CD4-positive, alpha-beta T cell (primary cell): Measurements from ENCODE around the gene VPS39. TPM values are rescaled to one million over a fixed set of nuclear protein-coding genes. Genes with fewer than 3 reads are reported as not detected.

ENCODE experiments used
- ATAC-seq: fragments of 200-7000 bp; cut with Tn5 transposase; one replicate; pipeline ENCODE4 v1.10.0; 2022; ENCODE audit warnings: mild to moderate bottlenecking; ENCODE audit not compliant: poor library complexity
- CTCF ChIA-PET: fragments of 350-600 bp; sonication (Branson Sonifier 250); formaldehyde crosslinking; loops from one replicate; lab custom pipeline; 2021; ENCODE audit warnings: antibody characterized with exemption, inconsistent platforms; lab: Charles Lee
- POLR2A ChIA-PET: fragments of 350-600 bp; sonication (Branson Sonifier 250); formaldehyde crosslinking; loops from one replicate; lab custom pipeline; 2021; ENCODE audit warnings: antibody characterized with exemption, inconsistent platforms; lab: Charles Lee
- DNase-seq, 14 experiments: peaks; one replicate each; pipeline ENCODE4 v3.0.0-alpha.2; 2013 to 2020; ENCODE audit warnings: mixed read lengths in 2 of 14
- H3K27ac ChIP-seq, 2 donors: one replicate each; pipeline versions ENCODE4 v1.5.1 to v1.7.0; 2013; ENCODE audit warnings: low read length in 2 of 2, low read depth in 1 of 2, mild to moderate bottlenecking in 1 of 2
- H3K27me3 ChIP-seq, 2 experiments: 1 replicate in 1 of 2; 2 replicates in 1 of 2; pipeline versions ENCODE4 v1.6.1 to v1.7.0; 2013; ENCODE audit warnings: low read length in 2 of 2, control low read depth in 1 of 2, mild to moderate bottlenecking in 1 of 2, moderate library complexity in 1 of 2; ENCODE audit not compliant: insufficient read depth in 2 of 2, control insufficient read depth in 1 of 2
- H3K36me3 ChIP-seq: one replicate; pipeline ENCODE4 v1.6.1; 2013; ENCODE audit warnings: low read length, control low read depth; ENCODE audit not compliant: insufficient read depth
- H3K4me1 ChIP-seq: one replicate; pipeline ENCODE4 v1.6.1; 2013; ENCODE audit warnings: low read length, control low read depth; ENCODE audit not compliant: insufficient read depth
- H3K4me3 ChIP-seq: one replicate; pipeline ENCODE4 v1.5.1; 2013; ENCODE audit warnings: mild to moderate bottlenecking, low read length, moderate library complexity
- H3K9me3 ChIP-seq, 2 experiments: 1 replicate in 1 of 2; 2 replicates in 1 of 2; pipeline versions ENCODE4 v1.6.1 to v1.7.0; 2013; ENCODE audit warnings: low read length in 2 of 2, mild to moderate bottlenecking in 2 of 2, control low read depth in 1 of 2, moderate library complexity in 1 of 2; ENCODE audit not compliant: control insufficient read depth in 1 of 2, insufficient read depth in 1 of 2
- H3K27ac Mint-ChIP-seq: one replicate; pipeline ENCODE4 v1.8.0; 2020; ENCODE audit warnings: mixed read lengths
- H3K27me3 Mint-ChIP-seq: one replicate; pipeline ENCODE4 v1.8.0; 2021; ENCODE audit warnings: mixed read lengths
- H3K36me3 Mint-ChIP-seq: one replicate; pipeline ENCODE4 v1.8.0; 2021; ENCODE audit warnings: low read depth, mixed read lengths
- H3K4me1 Mint-ChIP-seq: one replicate; pipeline ENCODE4 v1.8.0; 2021; ENCODE audit warnings: low read depth, mixed read lengths
- H3K4me3 Mint-ChIP-seq: one replicate; pipeline ENCODE4 v1.8.0; 2020; ENCODE audit warnings: mild to moderate bottlenecking, mixed read lengths
- H3K9me3 Mint-ChIP-seq: one replicate; pipeline ENCODE4 v1.8.0; 2020; ENCODE audit warnings: mixed read lengths
- intact Hi-C, 2 experiments: fragments of 100-400 bp; cut with DNase I in 1 of 2; cut with micrococcal nuclease in 1 of 2; formaldehyde crosslinking; loops; one replicate each; pipeline versions ENCODE4 v1.15.1 to v1.9.0; 2023 to 2025; cut with DNase I, micrococcal nuclease
- total RNA-seq, 174 experiments: library from RNA in 2 of 174; stranded (reverse) in 2 of 174; gene quantifications; one replicate each; pipeline ENCODE4 v1.2.3 and lab custom pipeline; 2021 to 2026
- TF ChIP-seq, protein P1 (sequence below): fragments of 200-600 bp; IDR thresholded peaks from one replicate; pipeline ENCODE4 v1.8.0; 2022; ENCODE audit warnings: antibody characterized with exemption, mild to moderate bottlenecking

VPS39 gene
- total RNA-seq, 2 experiments from 2014 or later: 73.4 to 82.5 TPM

DNA sequence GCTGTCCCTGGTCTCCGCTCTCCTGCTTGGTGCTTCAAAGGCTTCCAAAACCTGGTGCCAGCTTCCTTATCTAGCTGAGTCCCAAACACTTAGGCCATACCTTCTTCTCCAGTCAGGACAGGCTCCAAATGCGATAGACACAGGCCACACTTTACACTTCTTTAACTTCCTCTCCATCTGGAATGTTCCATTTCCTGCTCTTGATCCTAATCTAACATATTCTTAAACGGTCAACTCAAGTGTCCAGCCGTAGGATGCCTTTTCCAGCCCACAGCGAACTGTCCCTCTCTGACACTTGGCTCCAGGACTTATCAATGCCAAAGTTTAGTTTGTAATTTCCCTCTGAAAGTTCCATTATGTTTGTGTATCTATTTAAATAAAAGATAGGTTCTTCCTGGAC lies 32.4 kb downstream of the VPS39 start:
- H3K27ac ChIP-seq: no peak overlapping the region
- H3K4me1 ChIP-seq: peaks cover 3% of the 10 kb centered on the region
- no peak for ATAC-seq
- H3K9me3 Mint-ChIP-seq: no peaks in the 10 kb centered on the region
- H3K9me3 ChIP-seq: no peaks in the 10 kb centered on the region
- peaks cover 97% of the 10 kb centered on the region for H3K36me3 Mint-ChIP-seq
- H3K27me3 ChIP-seq: no peaks in the 10 kb centered on the region
- H3K4me3 Mint-ChIP-seq: no peak overlapping the region
- no peaks in the 10 kb centered on the region for H3K27me3 Mint-ChIP-seq
- H3K4me3 ChIP-seq: no peak overlapping the region
- intact Hi-C loops: no loop called here
- peaks cover 9% of the 10 kb centered on the region for H3K4me1 Mint-ChIP-seq
- peaks cover 85% of the 10 kb centered on the region for H3K36me3 ChIP-seq
- TF ChIP-seq, protein P1, sequence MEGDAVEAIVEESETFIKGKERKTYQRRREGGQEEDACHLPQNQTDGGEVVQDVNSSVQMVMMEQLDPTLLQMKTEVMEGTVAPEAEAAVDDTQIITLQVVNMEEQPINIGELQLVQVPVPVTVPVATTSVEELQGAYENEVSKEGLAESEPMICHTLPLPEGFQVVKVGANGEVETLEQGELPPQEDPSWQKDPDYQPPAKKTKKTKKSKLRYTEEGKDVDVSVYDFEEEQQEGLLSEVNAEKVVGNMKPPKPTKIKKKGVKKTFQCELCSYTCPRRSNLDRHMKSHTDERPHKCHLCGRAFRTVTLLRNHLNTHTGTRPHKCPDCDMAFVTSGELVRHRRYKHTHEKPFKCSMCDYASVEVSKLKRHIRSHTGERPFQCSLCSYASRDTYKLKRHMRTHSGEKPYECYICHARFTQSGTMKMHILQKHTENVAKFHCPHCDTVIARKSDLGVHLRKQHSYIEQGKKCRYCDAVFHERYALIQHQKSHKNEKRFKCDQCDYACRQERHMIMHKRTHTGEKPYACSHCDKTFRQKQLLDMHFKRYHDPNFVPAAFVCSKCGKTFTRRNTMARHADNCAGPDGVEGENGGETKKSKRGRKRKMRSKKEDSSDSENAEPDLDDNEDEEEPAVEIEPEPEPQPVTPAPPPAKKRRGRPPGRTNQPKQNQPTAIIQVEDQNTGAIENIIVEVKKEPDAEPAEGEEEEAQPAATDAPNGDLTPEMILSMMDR: no peak
- DNase-seq: no peak
- CTCF ChIA-PET: no interaction called here
- POLR2A ChIA-PET: no interaction called here
- no peak overlapping the region for H3K27ac Mint-ChIP-seq

DNA sequence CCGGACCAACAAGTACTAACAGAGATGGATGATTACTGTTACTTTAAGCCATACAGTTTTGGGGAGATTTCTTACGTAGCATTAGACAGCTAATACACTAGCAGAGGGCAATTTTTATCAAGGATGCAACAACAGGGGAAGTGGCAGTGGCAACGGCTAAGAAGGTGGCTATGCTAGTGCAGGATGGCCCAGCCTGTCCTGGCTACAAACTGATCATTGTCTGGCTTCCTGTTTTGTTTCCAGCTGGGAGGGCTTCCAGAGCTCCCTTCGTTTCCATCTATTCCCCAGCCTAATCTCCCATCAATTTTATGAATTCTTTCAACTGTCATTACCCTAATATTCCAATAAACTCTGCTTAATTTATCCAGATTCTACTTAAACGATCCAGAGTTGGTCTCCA lies 35.6 kb downstream of the VPS39 start:
- H3K27ac Mint-ChIP-seq: peak overlapping the region; percentile 28
- no peaks in the 10 kb centered on the region for H3K27me3 ChIP-seq

DNA sequence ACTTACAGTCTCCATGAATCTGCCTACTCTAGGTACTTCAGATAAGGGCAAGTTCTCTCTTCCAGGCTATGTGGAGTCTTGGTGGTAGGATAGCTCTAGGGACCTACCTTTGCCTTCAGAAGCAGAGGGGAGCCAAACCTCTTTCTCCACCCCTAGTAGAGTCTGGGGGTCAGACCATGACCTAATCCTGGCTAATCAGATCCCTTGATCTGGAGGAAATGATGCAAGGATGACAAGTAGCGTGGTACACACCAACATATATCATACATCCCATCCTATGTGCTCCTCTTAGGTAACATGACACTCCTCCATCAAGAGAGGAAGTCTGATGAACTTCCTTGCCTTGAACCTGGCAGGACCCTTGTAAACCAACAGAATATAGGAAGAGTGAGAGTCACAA lies 36.3 kb downstream of the VPS39 start:
- no peak overlapping the region for H3K4me3 Mint-ChIP-seq
- H3K27ac ChIP-seq: no peak overlapping the region
- no peaks in the 10 kb centered on the region for H3K27me3 ChIP-seq
- DNase-seq (no peak), ATAC-seq (no peak)
- H3K36me3 ChIP-seq: peaks cover 85% of the 10 kb centered on the region
- H3K9me3 Mint-ChIP-seq: no peaks in the 10 kb centered on the region
- peaks cover 9% of the 10 kb centered on the region for H3K4me1 Mint-ChIP-seq
- no peaks in the 10 kb centered on the region for H3K27me3 Mint-ChIP-seq
- ChIA-PET POLR2A (no interaction called here), CTCF (no interaction called here)
- H3K4me1 ChIP-seq: peaks cover 3% of the 10 kb centered on the region
- H3K36me3 Mint-ChIP-seq: peaks cover 99% of the 10 kb centered on the region
- no peak overlapping the region for H3K4me3 ChIP-seq
- H3K9me3 ChIP-seq: no peaks in the 10 kb centered on the region
- H3K27ac Mint-ChIP-seq: peak overlapping the region; percentile 28
- TF ChIP-seq, protein P1: no peak
- intact Hi-C loops: no loop called here

More for the DNA sequence above, 35.6 kb downstream of the VPS39 start:
- Histone ChIP-seq H3K36me3 (peaks cover 84% of the 10 kb centered on the region), H3K27ac (no peak overlapping the region), H3K9me3 (no peaks in the 10 kb centered on the region), H3K4me1 (peaks cover 3% of the 10 kb centered on the region), H3K4me3 (no peak overlapping the region)
- TF ChIP-seq, protein P1: no peak
- POLR2A ChIA-PET: no interaction called here
- intact Hi-C loops: no loop called here
- DNase-seq: no peak
- Mint-ChIP-seq H3K4me3 (no peak overlapping the region), H3K36me3 (peaks cover 99% of the 10 kb centered on the region), H3K4me1 (peaks cover 9% of the 10 kb centered on the region), H3K9me3 (no peaks in the 10 kb centered on the region), H3K27me3 (no peaks in the 10 kb centered on the region)
- no peak for ATAC-seq
- CTCF ChIA-PET: no interaction called here
